ENCODE data around the gene EFS. TPM values are rescaled to one million over a fixed set of nuclear protein-coding genes. Genes with fewer than 3 reads are reported as not detected.

EFS gene
- total and polyA plus RNA-seq, 10 of the 15 experiments (the other 5 are each of a cell fraction or from before 2014, with no cell fraction given): 0.08 TPM; not detected in 9

DNA sequence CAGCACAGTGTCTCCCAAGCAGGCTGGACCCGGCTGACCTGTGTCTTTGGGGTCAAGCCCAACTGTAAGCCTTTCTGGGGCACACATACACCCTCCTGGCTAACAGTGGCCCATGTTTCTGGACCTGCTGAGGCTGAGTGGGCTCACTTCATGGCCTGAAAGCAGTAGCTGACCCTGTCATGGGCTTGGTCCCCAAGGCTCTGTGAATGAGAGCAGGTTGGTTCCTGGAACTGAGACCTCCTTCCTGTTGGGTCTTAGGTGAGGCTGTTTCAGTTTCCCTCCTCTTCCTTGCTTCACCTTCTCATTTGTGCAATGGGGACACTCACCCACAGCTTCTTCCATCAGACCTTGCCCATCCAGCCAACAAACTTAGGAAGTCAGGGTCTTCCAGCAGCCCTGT is 6.9 kb upstream of the EFS start:
- POLR2A ChIA-PET: no interaction called here
- Histone ChIP-seq H4K20me1 (ENCODE audit: control insufficient read depth, insufficient read depth) (no peaks in the 10 kb centered on the region), H3K9me3 (replicated peaks; ENCODE audit: control insufficient read depth, insufficient read depth, low read length) (no peaks in the 10 kb centered on the region), H3K9ac (ENCODE audit: control insufficient read depth, insufficient read depth, low read length) (no peak overlapping the region), H2AFZ (ENCODE audit: control insufficient read depth, low read depth, low read length) (no peak overlapping the region), H3K4me2 (ENCODE audit: control insufficient read depth, insufficient read depth) (no peak overlapping the region), H3K4me3 (no peak overlapping the region), H3K36me3 (ENCODE audit: control insufficient read depth in 2 of 2, insufficient read depth in 2 of 2, low read length in 1 of 2) (no peaks in the 10 kb centered on the region), H3K79me2 (ENCODE audit: control insufficient read depth, insufficient read depth, low read length) (no peaks in the 10 kb centered on the region), H3K4me1 (ENCODE audit: control insufficient read depth, insufficient read depth, low read length) (no peaks in the 10 kb centered on the region), H3K27me3 (replicated peaks in 1 of 2; ENCODE audit: control insufficient read depth in 2 of 2, insufficient read depth in 2 of 2, low read length in 1 of 2) (peaks cover 0 to 2% of the 10 kb centered on the region in 2 experiments; a peak in 1 of 4 replicates), H3K27ac (ENCODE audit: control insufficient read depth, insufficient read depth) (no peak overlapping the region)
- in situ Hi-C loops (cut with MboI) (no loop called here), intact Hi-C loops (cut with micrococcal nuclease; ENCODE audit: unreplicated experiment) (no loop called here)
- RAD21 ChIA-PET (ENCODE audit: unreplicated experiment): no interaction called here
- no peak for ATAC-seq
- no TSS peak for BruUV-seq (replicated peaks)
- FAIRE-seq: no peak
- SMC1A ChIA-PET (ENCODE audit: uncharacterized antibody, unreplicated experiment): no interaction called here
- WGBS (ENCODE audit: insufficient coverage, insufficient replicate concordance, low lambda C conversion rate, missing lambda C conversion rate): 0% methylated on average over 1 of the region's 1 CpG
- CTCF ChIA-PET: no interaction called here
- DNase-seq (ENCODE audit: low read depth, low spot score): no peak
- TF ChIP-seq REST (IDR thresholded peaks at IDR 0.05; ENCODE audit: low read depth, low read length): no peak
- TF ChIP-seq POLR2AphosphoS5 (IDR thresholded peaks at IDR 0.05; ENCODE audit: low read length): no peak
- TF ChIP-seq RAD51 (IDR thresholded peaks at IDR 0.05): no peak
- no peak for TF ChIP-seq ZNF592 (IDR thresholded peaks at IDR 0.05)
- TF ChIP-seq PKNOX1 (IDR thresholded peaks at IDR 0.05): no peak
- no peak for TF ChIP-seq WRNIP1 (IDR thresholded peaks at IDR 0.05; ENCODE audit: borderline replicate concordance, low read depth, low read length)
- TF ChIP-seq EED (IDR thresholded peaks at IDR 0.05; ENCODE audit: low read depth): no peak
- TF ChIP-seq PRDM15 (CRISPR knock-in tag; IDR thresholded peaks at IDR 0.05): no peak
- no peak for TF ChIP-seq SUPT20H (IDR thresholded peaks at IDR 0.05; ENCODE audit: borderline replicate concordance, control insufficient read depth, low read depth, low read length)
- TF ChIP-seq IRF5 (IDR thresholded peaks at IDR 0.05; ENCODE audit: borderline replicate concordance): no peak
